Breast epithelium (tissue), 4 donors: ENCODE results near the gene MYO5B. TPM values are rescaled to one million over a fixed set of nuclear protein-coding genes. Genes with fewer than 3 reads are reported as not detected.

Source experiments
- DNase-seq, 2 donors: peaks; one replicate each; pipeline ENCODE4 v3.0.0-alpha.2; 2019; ENCODE audit warnings: low spot score in 2 of 2
- H3K27ac ChIP-seq, 2 donors: fragments of 200-600 bp; sonication (generic) in 1 of 2; one replicate each; pipeline ENCODE4 v1.5.1; 2016 to 2019; ENCODE audit warnings: mild to moderate bottlenecking in 1 of 2
- H3K27me3 ChIP-seq, 2 donors: fragments of 200-600 bp; sonication (generic) in 1 of 2; one replicate each; pipeline versions ENCODE4 v1.5.1 to v1.6.0; 2017 to 2019; ENCODE audit warnings: control low read depth in 1 of 2, mild to moderate bottlenecking in 1 of 2
- H3K36me3 ChIP-seq: fragments of 200-600 bp; one replicate; pipeline ENCODE4 v1.5.1; 2019
- H3K4me1 ChIP-seq, 2 donors: fragments of 200-600 bp; sonication (generic); one replicate each; pipeline ENCODE4 v1.5.1; 2016 to 2019; ENCODE audit warnings: control low read depth in 1 of 2
- H3K4me3 ChIP-seq, 3 donors: fragments of 200-600 bp; sonication (generic); 1 replicate in 2 of 3; 2 replicates in 1 of 3; pipeline ENCODE4 v1.5.1; 2016 to 2019; ENCODE audit warnings: mild to moderate bottlenecking in 3 of 3, moderate library complexity in 2 of 3
- H3K9me3 ChIP-seq, 2 donors: fragments of 200-600 bp; sonication (generic) in 1 of 2; one replicate each; pipeline ENCODE4 v1.5.1; 2016 to 2019; ENCODE audit warnings: control low read depth in 1 of 2
- POLR2A ChIP-seq: fragments of 450-650 bp; IDR thresholded peaks from one replicate; pipeline ENCODE4 v1.6.1; 2016; ENCODE audit warnings: antibody characterized with exemption, mild to moderate bottlenecking, moderate library complexity
- POLR2AphosphoS5 ChIP-seq, 3 donors: sonication (generic); formaldehyde crosslinking; IDR thresholded peaks; one replicate each; pipeline ENCODE4 v1.6.1; 2017; ENCODE audit warnings: antibody characterized with exemption in 3 of 3
- intact Hi-C: fragments of 100-400 bp; cut with DNase I; formaldehyde crosslinking; loops from one replicate; pipeline ENCODE4 v1.15.1; 2023; ENCODE audit warnings: low total_unique reads
- total RNA-seq, 3 donors: library from RNA; depleted of rRNA; stranded (reverse); fragments of >200 nt; gene quantifications; one replicate each; pipeline ENCODE4 v1.1.0, GENCODE V29; 2016
- TF ChIP-seq, protein P1 (sequence below), 3 donors: fragments of 450-650 bp; IDR thresholded peaks; one replicate each; pipeline ENCODE4 v1.5.1; 2016 to 2017; ENCODE audit warnings: antibody characterized with exemption in 3 of 3, mild to moderate bottlenecking in 3 of 3, moderate library complexity in 3 of 3

MYO5B gene
- total RNA-seq, 3 donors from 2014 or later, result 2.4 to 53.1 (median 22.0) TPM

DNA sequence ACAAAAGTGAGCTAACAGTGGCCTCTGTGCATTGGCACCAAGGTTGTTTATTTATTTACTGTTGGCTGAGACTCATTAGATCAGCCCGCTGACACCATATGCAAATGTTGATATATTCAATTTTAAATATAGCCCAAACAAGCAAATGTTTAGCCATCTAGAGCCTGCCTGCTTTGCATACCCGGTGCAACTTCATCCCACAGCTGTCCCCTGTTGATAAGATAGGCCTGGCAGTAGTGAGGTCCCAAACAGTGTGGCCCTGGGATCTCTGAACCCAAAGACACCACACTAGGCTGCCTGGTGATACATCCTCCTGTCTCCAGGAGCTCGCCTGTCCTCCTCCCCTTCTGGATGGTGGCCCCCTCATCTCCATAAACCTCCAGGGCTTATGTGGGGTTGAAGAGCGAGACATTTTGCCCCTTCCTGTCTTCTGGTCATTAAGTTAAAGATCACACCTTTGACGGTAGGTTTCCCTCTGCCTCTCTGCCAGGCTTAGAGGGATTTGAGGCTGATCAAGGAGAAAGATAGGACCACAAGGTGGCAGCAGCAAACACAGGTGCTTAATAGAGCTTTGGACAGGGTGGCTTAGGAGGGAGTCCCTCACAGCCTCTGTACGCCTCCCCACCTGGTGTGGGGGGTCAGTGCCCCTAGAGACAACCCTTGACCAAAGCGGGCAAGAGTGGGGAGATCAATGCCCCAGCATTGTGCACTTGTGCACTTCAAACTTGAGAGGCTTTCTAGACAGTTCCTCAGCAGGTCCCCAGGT lies 23.7 kb upstream of the MYO5B start:
- Histone ChIP-seq H3K9me3 (peaks cover 5 to 11% of the 10 kb centered on the region in 2 donors), H3K27me3 (no peaks in the 10 kb centered on the region), H3K36me3 (no peaks in the 10 kb centered on the region), H3K4me1 (no peaks in the 10 kb centered on the region), H3K27ac (no peak overlapping the region), H3K4me3 (no peak overlapping the region)
- intact Hi-C loops, result no loop called here
- no peak for TF ChIP-seq POLR2AphosphoS5 (IDR thresholded peaks at IDR 0.05)
- TF ChIP-seq, protein P1, sequence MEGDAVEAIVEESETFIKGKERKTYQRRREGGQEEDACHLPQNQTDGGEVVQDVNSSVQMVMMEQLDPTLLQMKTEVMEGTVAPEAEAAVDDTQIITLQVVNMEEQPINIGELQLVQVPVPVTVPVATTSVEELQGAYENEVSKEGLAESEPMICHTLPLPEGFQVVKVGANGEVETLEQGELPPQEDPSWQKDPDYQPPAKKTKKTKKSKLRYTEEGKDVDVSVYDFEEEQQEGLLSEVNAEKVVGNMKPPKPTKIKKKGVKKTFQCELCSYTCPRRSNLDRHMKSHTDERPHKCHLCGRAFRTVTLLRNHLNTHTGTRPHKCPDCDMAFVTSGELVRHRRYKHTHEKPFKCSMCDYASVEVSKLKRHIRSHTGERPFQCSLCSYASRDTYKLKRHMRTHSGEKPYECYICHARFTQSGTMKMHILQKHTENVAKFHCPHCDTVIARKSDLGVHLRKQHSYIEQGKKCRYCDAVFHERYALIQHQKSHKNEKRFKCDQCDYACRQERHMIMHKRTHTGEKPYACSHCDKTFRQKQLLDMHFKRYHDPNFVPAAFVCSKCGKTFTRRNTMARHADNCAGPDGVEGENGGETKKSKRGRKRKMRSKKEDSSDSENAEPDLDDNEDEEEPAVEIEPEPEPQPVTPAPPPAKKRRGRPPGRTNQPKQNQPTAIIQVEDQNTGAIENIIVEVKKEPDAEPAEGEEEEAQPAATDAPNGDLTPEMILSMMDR (IDR thresholded peaks at IDR 0.05), result peak in 1 of 3 donors; percentile 9
- no peak for TF ChIP-seq POLR2A
- no peak for DNase-seq

DNA sequence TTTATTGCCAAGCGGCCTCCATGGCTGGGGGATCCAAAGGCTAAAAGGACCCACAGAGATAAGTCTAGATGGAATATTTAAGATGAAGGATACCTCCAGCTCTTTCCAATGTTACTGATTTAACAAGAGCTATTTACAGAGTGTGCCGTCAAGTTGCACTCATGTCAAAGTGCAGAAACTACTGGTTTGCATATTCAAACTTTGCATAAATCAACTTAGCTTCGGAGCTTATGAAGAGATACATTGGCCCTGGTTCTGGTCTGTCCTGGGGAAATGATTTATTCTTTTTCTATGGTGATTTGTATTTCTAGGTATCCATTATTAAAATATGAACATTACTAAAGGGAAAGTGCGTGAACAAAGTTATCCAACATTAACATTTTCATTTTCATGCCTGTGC lies 14.4 kb upstream of the MYO5B start:
- no peak for TF ChIP-seq POLR2AphosphoS5 (IDR thresholded peaks at IDR 0.05)
- TF ChIP-seq, protein P1 (IDR thresholded peaks at IDR 0.05), result no peak
- TF ChIP-seq POLR2A, result no peak
- DNase-seq, result no peak
- intact Hi-C loops, result no loop called here
- Histone ChIP-seq H3K27me3 (no peaks in the 10 kb centered on the region), H3K4me1 (no peaks in the 10 kb centered on the region), H3K27ac (no peak overlapping the region), H3K36me3 (no peaks in the 10 kb centered on the region), H3K4me3 (no peak overlapping the region), H3K9me3 (no peaks in the 10 kb centered on the region)

DNA sequence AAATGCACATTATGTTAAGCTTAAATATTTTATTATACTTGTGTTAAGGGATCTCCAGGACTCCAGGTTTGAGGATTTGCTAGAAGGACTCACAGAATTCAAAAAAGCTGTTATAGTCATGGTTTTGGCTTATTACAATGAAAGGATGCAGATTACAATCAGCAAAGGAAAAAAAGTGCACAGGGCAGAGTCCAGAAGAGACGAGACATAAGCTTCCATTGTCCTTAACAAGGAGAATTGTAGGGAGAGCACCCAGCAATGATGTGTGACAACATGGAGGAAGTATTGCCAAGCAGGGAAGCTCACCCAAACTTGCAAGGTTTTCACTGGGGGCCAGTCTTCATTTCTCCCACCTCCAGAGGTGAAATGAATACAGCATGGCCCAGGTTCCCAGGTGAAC lies 12.8 kb upstream of the MYO5B start:
- H3K36me3 ChIP-seq, result no peaks in the 10 kb centered on the region
- TF ChIP-seq POLR2A (no peak), POLR2AphosphoS5 (IDR thresholded peaks at IDR 0.05) (no peak)
- TF ChIP-seq, protein P1 (IDR thresholded peaks at IDR 0.05), result no peak
- no peaks in the 10 kb centered on the region for H3K27me3 ChIP-seq
- no peak for DNase-seq
- intact Hi-C loops, result no loop called here
- no peaks in the 10 kb centered on the region for H3K4me1 ChIP-seq
- H3K27ac ChIP-seq, result no peak overlapping the region
- H3K9me3 ChIP-seq, result no peaks in the 10 kb centered on the region
- H3K4me3 ChIP-seq, result no peak overlapping the region

DNA sequence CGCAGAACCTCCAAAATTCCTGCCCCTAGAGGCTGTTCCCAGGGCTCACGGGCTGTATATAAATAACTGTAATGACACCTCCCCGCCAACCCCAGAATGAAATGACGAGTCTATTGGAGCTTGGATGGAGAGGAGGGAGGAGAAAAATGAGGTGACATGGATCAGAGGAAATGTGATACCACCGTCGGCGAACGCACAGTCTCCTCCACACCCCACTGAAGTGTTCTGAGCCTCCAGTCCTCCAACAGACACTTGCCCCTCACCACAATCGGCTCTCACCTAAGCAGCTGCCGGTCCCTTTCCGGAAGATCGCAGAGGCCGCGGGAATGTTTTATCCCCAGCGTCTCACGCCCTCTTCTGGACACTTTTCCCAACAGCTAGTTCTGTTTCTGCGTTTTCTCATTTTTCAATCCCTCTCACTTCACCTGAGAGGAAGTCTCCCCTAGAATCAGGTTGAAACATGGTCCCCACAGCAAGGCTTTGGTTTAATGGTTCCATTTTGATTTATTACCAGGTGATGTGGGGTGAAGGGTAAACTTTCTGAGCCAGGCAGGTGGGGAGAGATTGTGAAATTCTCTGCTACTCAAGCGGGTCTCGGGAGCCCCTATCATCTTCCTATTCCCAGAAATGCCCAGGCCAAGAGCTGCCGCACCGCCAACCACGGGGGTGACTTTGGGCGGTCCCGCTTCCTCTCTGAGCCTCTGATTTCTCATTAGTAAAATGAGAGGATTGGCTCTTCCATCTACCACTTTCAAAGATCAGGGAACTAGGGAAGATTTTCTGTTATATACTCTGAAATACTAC lies 9.1 kb upstream of the MYO5B start:
- Histone ChIP-seq H3K9me3 (no peaks in the 10 kb centered on the region), H3K27ac (no peak overlapping the region), H3K4me3 (no peak overlapping the region), H3K36me3 (no peaks in the 10 kb centered on the region), H3K27me3 (no peaks in the 10 kb centered on the region), H3K4me1 (no peaks in the 10 kb centered on the region)
- TF ChIP-seq POLR2A (no peak), POLR2AphosphoS5 (IDR thresholded peaks at IDR 0.05) (no peak)
- TF ChIP-seq, protein P1 (IDR thresholded peaks at IDR 0.05), result peak in 2 of 3 donors; percentile 49 to 66
- intact Hi-C loops, result no loop called here
- no peak for DNase-seq

DNA sequence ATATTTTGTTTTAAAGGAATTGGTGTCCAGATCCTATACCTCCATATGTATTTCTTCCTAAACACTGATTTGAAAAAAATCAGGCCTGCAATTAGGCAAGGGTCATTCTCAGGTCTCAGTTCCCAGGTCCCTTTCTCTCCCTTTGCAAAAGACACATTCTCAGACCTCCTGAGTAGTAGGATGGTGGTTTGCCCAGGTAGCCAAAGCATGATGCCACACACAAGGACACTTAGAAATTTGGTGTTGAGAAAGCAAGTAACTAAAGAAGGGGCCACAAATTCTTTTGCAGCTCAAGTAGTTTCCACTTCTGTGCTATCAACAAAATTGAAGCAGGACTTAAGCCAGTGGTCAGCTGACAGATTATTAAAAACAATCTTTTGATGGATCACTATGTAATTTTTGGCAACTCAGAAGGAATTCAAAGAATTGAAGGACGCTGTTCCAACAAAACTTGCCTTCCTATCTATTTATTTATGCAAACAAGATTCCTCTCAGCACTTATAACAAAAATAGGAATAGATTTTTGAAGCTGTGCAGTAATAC lies 6.6 kb upstream of the MYO5B start:
- intact Hi-C loops, result no loop called here
- no peak overlapping the region for H3K4me3 ChIP-seq
- no peaks in the 10 kb centered on the region for H3K9me3 ChIP-seq
- H3K36me3 ChIP-seq, result no peaks in the 10 kb centered on the region
- H3K27ac ChIP-seq, result no peak overlapping the region
- TF ChIP-seq POLR2A (no peak), POLR2AphosphoS5 (IDR thresholded peaks at IDR 0.05) (no peak)
- TF ChIP-seq, protein P1 (IDR thresholded peaks at IDR 0.05), result no peak
- H3K27me3 ChIP-seq, result no peaks in the 10 kb centered on the region
- H3K4me1 ChIP-seq, result no peaks in the 10 kb centered on the region
- DNase-seq, result no peak
